UCSD-AML1 (cell line): Measurements from ENCODE around the gene CIDEB.

Source experiments
- DNase-seq: peaks from one replicate; lab custom pipeline; 2025; ENCODE audit not compliant: unreplicated experiment; lab: John Stamatoyannopoulos, UW

The CIDEB gene

GRCh38 chr14:24332268-24332993 lies 24.7 kb upstream of the CIDEB start:
- peak; percentile 64 for DNase-seq

- no peak for DNase-seq
These were observed 24.0 kb upstream of the CIDEB start for GRCh38 chr14:24331731-24332267.

- no peak for DNase-seq
These were observed 23.3 kb upstream of the CIDEB start for GRCh38 chr14:24330973-24331674.

GRCh38 chr14:24329736-24330135 lies 22.0 kb upstream of the CIDEB start:
- DNase-seq, result peak; percentile 79

GRCh38 chr14:24329073-24329663 lies 21.4 kb upstream of the CIDEB start:
- no peak for DNase-seq

- DNase-seq, result peak; percentile 24
These were observed 20.1 kb upstream of the CIDEB start for GRCh38 chr14:24327914-24328313.

- no peak for DNase-seq
These were observed 19.5 kb upstream of the CIDEB start for GRCh38 chr14:24327303-24327702.

- no peak for DNase-seq
These were observed 18.2 kb upstream of the CIDEB start for GRCh38 chr14:24325963-24326362.

- DNase-seq, result no peak
These were observed 17.3 kb upstream of the CIDEB start for GRCh38 chr14:24325041-24325530.

- DNase-seq, result no peak
These were observed 16.2 kb upstream of the CIDEB start for GRCh38 chr14:24324024-24324423.

GRCh38 chr14:24323341-24323740 lies 15.6 kb upstream of the CIDEB start:
- no peak for DNase-seq

- no peak for DNase-seq
These were observed 14.9 kb upstream of the CIDEB start for GRCh38 chr14:24322672-24323071.

GRCh38 chr14:24321212-24321975 lies 13.6 kb upstream of the CIDEB start:
- no peak for DNase-seq

- no peak for DNase-seq
These were observed 9.6 kb upstream of the CIDEB start for GRCh38 chr14:24317141-24317928.

GRCh38 chr14:24316597-24316950 lies 8.8 kb upstream of the CIDEB start:
- DNase-seq, result no peak

- no peak for DNase-seq
These were observed 8.2 kb upstream of the CIDEB start for GRCh38 chr14:24315807-24316596.

GRCh38 chr14:24315243-24315806 lies 7.5 kb upstream of the CIDEB start:
- no peak for DNase-seq

- no peak for DNase-seq
These were observed 6.8 kb upstream of the CIDEB start for GRCh38 chr14:24314377-24315193.
